ENCODE results near the gene SKA3.

- TF ChIP-seq CTCF (IDR thresholded peaks at IDR 0.05) (no peak), POLR2A (IDR thresholded peaks at IDR 0.05) (no peak), POLR2AphosphoS5 (IDR thresholded peaks at IDR 0.05) (no peak), EP300 (IDR thresholded peaks at IDR 0.05; ENCODE audit: low read depth) (no peak)
These were observed 54.7 kb downstream of the SKA3 start for GRCh38 chr13:21121616-21122015.

Measured in transverse colon (tissue), 4 donors.